CD4-positive, alpha-beta T cell treated with Interleukin-10 for 1 hour (primary cell): ENCODE data around the gene DCLK1.

Experiments used
- DNase-seq: peaks from one replicate; pipeline ENCODE4 v3.0.0-alpha.2; 2020

The DCLK1 gene

GRCh38 chr13:35936246-35936978 is 194.8 kb downstream of the DCLK1 start:
- DNase-seq = no peak

- DNase-seq = no peak
Measured at GRCh38 chr13:35930665-35931631, 200.2 kb downstream of the DCLK1 start.

GRCh38 chr13:35927567-35928021 is 203.6 kb downstream of the DCLK1 start:
- DNase-seq = no peak

DNA sequence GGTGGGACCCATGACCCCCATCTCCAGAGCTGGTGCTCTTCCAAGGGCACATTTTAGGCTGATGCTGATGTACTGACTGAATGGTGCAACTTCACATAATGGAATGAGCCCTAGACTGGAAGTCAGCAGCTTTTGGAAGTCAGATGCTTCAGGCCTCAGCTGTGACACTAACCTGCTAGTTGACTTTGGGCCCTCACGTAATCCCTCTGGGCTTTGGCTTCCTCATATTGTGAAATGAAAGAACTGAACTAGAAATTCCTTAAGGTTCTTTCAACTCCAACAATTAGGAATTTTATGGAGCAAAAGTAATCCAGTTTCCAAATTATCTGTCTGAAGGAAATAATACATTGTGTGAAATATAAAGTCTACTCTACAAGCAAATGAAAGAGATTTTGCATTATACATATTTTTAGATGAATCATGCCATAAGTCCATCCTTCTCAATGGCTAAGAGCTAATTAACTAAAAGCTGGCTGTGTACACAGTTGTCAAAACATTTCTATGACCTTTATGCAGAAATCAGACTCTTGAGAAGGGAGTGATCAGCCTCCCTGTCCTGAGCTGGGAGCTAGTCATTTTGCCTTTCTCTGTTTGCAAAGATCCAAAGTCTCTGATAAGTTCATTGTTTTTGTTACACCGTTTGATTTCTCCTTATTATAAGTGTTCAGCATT is 204.2 kb downstream of the DCLK1 start:
- DNase-seq = no peak

GRCh38 chr13:35925669-35926068 is 205.5 kb downstream of the DCLK1 start:
- DNase-seq = no peak

GRCh38 chr13:35923347-35923746 is 207.8 kb downstream of the DCLK1 start:
- no peak for DNase-seq

DNA sequence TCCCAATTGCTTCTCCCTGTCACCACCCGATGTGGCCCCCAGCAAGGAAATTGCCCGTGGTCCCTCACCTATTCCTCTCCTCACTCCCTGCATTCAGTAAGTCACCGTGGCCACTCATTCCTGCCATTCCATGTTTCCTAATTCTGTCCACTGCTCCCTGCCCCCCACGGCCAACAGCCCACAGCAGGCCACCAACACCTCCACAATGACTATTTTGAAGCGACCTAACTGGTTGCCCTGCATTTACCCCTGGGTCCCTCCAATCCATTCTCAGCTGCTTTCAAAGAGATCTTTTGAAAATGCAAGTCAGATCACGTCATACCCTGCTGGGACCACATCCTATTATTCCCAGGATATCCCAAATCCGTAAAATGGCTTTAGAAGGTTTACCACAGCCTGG is 210.4 kb downstream of the DCLK1 start:
- no peak for DNase-seq

- DNase-seq = no peak
Measured at GRCh38 chr13:35917942-35918645, 213.1 kb downstream of the DCLK1 start.

DNA sequence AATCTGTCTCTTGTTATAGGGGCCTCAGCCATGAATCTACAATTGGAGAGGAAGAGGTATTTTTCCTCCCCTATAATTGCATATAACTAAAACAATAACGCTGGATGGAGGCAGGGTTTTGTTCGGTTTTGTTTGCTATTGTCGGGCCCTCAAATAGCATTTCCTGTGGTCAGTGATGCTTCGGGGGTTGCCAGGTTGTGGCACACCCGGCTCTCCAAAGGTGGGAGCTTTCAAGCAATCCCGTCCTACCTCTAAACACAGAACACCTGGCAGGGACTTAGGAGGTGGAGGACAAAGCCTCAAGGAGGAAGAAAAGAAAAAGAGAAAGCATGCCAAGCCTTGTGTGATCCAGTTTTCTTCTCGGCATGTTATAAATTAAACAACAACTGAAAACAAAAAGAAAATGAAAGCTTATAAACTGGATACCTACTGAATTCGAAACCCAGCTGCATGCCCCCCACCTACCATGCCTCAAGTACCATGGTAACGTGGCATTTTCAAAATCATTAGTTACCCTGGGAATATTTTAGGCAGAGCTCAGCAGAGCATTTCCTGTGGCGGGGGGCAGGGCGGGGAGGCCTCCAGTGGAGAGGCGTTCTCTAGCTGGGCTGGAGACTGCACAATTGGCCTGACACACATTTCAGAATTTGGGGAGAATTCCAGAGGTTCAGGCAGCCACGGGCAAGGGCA is 213.8 kb downstream of the DCLK1 start:
- no peak for DNase-seq

DNA sequence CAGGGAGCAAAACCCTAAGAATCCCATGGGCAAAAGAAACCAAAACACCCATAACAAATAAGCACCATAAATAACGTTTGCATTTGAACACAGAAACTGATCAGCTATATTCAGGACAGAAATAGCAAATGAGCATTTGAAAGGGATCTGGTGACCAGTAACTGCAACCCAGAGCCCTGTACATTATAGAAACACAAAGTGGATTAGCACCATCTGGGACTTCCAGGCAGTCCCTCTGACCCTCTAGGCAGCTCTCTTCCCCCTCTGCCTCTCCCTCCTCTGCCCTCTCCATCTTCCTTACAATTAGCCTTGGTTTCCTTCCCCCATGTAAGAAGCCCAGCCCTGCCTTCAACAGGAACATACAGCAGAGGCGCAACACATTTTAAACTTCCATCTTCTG is 215.0 kb downstream of the DCLK1 start:
- DNase-seq = no peak

DNA sequence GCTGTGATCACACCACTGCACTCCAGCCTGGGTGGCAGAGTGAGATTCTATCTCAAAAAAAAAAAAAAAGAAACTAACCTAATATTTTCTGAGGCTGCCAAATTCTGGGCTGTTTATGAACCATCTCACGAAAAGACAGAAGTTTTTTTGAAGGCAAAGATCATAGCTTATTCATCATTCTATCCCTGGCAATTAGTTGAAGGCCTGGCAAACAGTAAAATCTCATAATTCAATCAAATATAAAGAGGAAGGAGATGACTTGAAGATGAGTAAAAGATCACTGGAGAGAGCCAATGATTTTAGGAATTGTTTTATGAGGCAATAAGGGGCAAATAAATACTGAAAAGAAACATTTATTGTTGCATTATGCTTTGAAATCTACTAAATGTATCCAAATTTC is 216.5 kb downstream of the DCLK1 start:
- no peak for DNase-seq

DNA sequence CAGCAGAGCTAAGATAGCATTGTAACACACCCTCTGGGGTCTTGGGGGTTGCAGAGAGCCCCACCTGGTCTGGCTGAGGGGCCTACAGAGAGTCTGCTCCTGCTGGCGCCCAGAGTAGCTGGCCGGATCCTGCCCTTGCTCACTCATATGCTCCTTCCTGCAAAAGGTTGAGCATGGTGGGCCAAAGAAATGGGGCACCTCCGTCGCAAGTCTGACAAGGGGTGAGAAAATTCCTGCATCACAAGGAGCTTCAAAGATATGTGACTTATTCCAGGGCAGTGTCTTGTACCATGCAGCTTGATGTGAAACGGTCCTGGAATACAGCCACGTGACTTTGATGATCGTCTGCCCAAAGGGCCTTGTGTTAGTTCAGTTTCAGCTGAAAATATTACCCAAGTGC is 218.3 kb downstream of the DCLK1 start:
- no peak for DNase-seq

GRCh38 chr13:35909837-35910540 is 221.2 kb downstream of the DCLK1 start:
- no peak for DNase-seq

DNA sequence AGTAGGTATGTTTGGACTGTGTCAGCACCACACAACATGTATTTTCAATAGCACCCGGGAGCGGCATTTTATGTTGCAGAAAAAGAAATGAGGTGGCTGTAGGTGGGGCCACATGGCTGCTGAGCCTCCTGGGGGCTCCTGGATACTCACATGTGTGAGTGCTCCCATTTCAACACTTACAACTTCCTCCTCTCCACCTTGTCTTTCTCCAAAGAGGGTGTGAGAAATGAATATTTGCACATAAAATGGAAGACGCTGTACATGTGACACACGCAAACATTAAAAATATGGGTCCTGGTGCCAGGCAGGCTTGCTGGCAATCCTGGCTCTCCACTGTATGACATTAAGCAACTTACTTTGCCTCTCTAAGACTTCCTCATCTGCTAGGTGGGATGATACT is 222.1 kb downstream of the DCLK1 start:
- no peak for DNase-seq

DNA sequence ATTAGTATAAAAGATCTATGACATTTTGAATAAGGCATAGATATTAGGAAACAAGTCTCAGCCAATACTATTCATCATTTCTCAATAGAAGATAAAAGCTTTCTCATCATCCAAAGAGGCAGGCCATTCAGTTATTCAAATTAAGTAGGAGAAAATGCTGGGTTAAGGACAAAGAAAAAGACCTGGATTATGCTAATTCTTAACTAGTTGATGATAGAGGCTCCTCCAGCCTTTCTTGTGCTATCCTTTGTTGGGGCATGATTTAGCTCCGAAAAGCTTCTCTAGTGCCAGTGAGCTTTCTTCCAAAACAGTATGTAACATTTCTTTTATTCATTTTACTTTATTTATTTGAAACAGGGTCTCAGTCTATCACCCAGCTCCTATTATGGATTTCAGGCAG is 223.0 kb downstream of the DCLK1 start:
- no peak for DNase-seq

DNA sequence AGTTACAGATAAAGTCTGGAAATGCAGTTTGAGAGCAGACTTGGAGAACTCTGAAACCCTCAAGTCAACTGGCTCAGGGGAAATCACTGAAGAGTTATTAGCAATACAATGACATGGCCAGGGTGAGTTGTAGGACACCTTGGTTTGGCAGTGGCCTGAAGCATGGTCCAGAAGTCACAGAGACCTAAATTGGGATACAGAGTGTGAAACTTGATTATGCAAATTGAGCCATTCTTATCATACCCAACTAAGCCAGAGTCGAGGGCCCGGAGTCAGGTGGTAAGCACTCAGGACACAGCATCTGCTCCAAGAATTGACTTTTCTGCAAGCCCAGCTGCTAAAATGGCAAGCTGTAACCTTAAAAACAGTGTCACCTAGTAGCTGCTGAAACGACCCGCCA is 224.5 kb downstream of the DCLK1 start:
- no peak for DNase-seq

GRCh38 chr13:35903075-35903474 is 228.1 kb downstream of the DCLK1 start:
- DNase-seq = no peak

DNA sequence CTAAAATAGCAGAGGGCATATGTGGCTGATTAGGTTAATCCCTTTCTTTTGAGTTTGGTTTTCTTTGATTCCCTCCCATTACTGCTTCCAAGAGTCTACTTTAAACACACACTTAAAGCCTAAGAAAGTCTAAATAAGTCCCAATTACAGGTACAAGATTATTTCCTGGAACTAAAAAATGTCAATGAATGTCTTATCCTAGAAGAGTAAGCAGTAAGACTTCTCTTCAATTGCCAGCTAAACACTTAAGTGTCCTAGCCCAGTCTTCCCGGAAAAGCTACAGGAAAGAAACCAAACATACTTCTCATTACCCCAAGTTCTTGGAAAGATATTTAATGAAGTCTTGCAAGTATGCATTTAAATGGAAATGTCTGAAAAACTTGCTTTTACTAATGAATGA is 233.1 kb downstream of the DCLK1 start:
- DNase-seq = no peak

- DNase-seq = no peak
Measured at GRCh38 chr13:35894636-35895035, 236.5 kb downstream of the DCLK1 start.

- DNase-seq = no peak
Measured at GRCh38 chr13:35892837-35893814, 238.1 kb downstream of the DCLK1 start.
